Liver (tissue), 9 donors: ENCODE results near the gene CBFA2T2. TPM values are rescaled to one million over a fixed set of nuclear protein-coding genes. Genes with fewer than 3 reads are reported as not detected.

Source experiments
- DNase-seq: peaks from one replicate; pipeline ENCODE4 v3.0.0-alpha.2; 2017; ENCODE audit warnings: low spot score
- H3K27ac ChIP-seq, 2 donors: one replicate each; pipeline ENCODE4 v1.7.0; 2013; ENCODE audit warnings: inconsistent platforms in 2 of 2, low read length in 2 of 2, control low read depth in 1 of 2, low read depth in 1 of 2, mild to moderate bottlenecking in 1 of 2
- H3K27me3 ChIP-seq, 4 donors: one replicate each; pipeline versions ENCODE4 v1.6.1 to v1.7.0; 2013; ENCODE audit warnings: low read length in 3 of 4, inconsistent platforms in 1 of 4, mild to moderate bottlenecking in 1 of 4, moderate library complexity in 1 of 4; ENCODE audit not compliant: control insufficient read depth in 4 of 4, insufficient read depth in 4 of 4
- H3K36me3 ChIP-seq, 4 donors: one replicate each; pipeline versions ENCODE4 v1.6.1 to v1.7.0; 2013; ENCODE audit warnings: low read length in 3 of 4, mild to moderate bottlenecking in 3 of 4, low read depth in 1 of 4, moderate library complexity in 1 of 4; ENCODE audit not compliant: control insufficient read depth in 4 of 4, insufficient read depth in 3 of 4
- H3K4me1 ChIP-seq, 4 donors: one replicate each; pipeline versions ENCODE4 v1.6.1 to v1.7.0; 2013; ENCODE audit warnings: low read length in 3 of 4, mild to moderate bottlenecking in 3 of 4, moderate library complexity in 1 of 4; ENCODE audit not compliant: control insufficient read depth in 4 of 4, insufficient read depth in 4 of 4
- H3K4me3 ChIP-seq, 3 donors: one replicate each; pipeline versions ENCODE4 v1.6.1 to v1.7.0; 2013; ENCODE audit warnings: low read length in 3 of 3, control low read depth in 1 of 3, low read depth in 1 of 3, mild to moderate bottlenecking in 1 of 3
- H3K9ac ChIP-seq, 2 donors: one replicate each; pipeline ENCODE4 v1.7.0; 2013; ENCODE audit warnings: low read length in 2 of 2, mild to moderate bottlenecking in 2 of 2, moderate library complexity in 2 of 2, control low read depth in 1 of 2, low read depth in 1 of 2
- H3K9me3 ChIP-seq, 4 donors: one replicate each; pipeline versions ENCODE4 v1.6.1 to v1.7.0; 2013; ENCODE audit warnings: low read length in 3 of 4; ENCODE audit not compliant: control insufficient read depth in 4 of 4
- EGR1 ChIP-seq, 2 donors: IDR thresholded peaks; 2 replicates each; pipeline ENCODE4 v1.6.1; 2016 to 2018; ENCODE audit warnings: antibody characterized with exemption in 2 of 2, low read depth in 2 of 2
- FOXA1 ChIP-seq: IDR thresholded peaks from 2 replicates; pipeline ENCODE4 v1.6.1; 2016; ENCODE audit warnings: antibody characterized with exemption
- FOXA2 ChIP-seq: IDR thresholded peaks from 2 replicates; pipeline ENCODE4 v1.6.1; 2016; ENCODE audit warnings: antibody characterized with exemption
- GABPA ChIP-seq, 2 donors: IDR thresholded peaks in 1 of 2; conservative IDR thresholded peaks in 1 of 2; 2 replicates each; pipeline ENCODE4 v1.6.1; 2016; ENCODE audit warnings: antibody characterized with exemption in 2 of 2, mild to moderate bottlenecking in 1 of 2, moderate library complexity in 1 of 2
- HNF4A ChIP-seq, 2 donors: conservative IDR thresholded peaks; 2 replicates each; pipeline ENCODE4 v1.6.1; 2016; ENCODE audit warnings: antibody characterized with exemption in 2 of 2, mild to moderate bottlenecking in 2 of 2
- JUND ChIP-seq, 2 donors: IDR thresholded peaks; 2 replicates each; pipeline ENCODE4 v1.6.1; 2016; ENCODE audit warnings: antibody characterized with exemption in 2 of 2
- NR2F2 ChIP-seq: IDR thresholded peaks from 2 replicates; pipeline ENCODE4 v1.6.1; 2016; ENCODE audit warnings: antibody characterized with exemption
- RAD21 ChIP-seq, 2 donors: IDR thresholded peaks; 2 replicates each; pipeline ENCODE4 v1.6.1; 2016; ENCODE audit warnings: antibody characterized with exemption in 2 of 2, mild to moderate bottlenecking in 2 of 2
- RXRA ChIP-seq, 2 donors: IDR thresholded peaks; 2 replicates each; pipeline ENCODE4 v1.6.1; 2017 to 2018; ENCODE audit warnings: antibody characterized with exemption in 2 of 2, mild to moderate bottlenecking in 1 of 2
- SP1 ChIP-seq: IDR thresholded peaks from 2 replicates; pipeline ENCODE4 v1.6.1; 2018; ENCODE audit warnings: antibody characterized with exemption, mild to moderate bottlenecking
- TAF1 ChIP-seq: conservative IDR thresholded peaks from 2 replicates; pipeline ENCODE4 v1.6.1; 2016; ENCODE audit warnings: antibody characterized with exemption, mild to moderate bottlenecking
- YY1 ChIP-seq: IDR thresholded peaks from 2 replicates; pipeline ENCODE4 v1.6.1; 2016; ENCODE audit warnings: antibody characterized with exemption, mild to moderate bottlenecking
- WGBS: extraction: QIAGEN DNeasy Blood & Tissue Kit; methylation state at CpG from one replicate; pipeline ENCODE4 v1.1.7; 2013; 5-methylcytosine and 5-hydroxymethylcytosine counted together
- polyA plus RNA-seq, 2 donors: library from polyadenylated mRNA; stranded (reverse) in 1 of 2; unstranded in 1 of 2; fragments of 200-250 nt in 1 of 2; fragments of >200 nt in 1 of 2; fragmentation: Nextera tagmentation in 1 of 2; extraction: Ambion mirVana in 1 of 2; gene quantifications; one replicate each; pipeline versions ENCODE4 v1.2.1 to v1.2.3, GENCODE V29; 2013 to 2015
- total RNA-seq, 2 donors: library from RNA; depleted of rRNA; stranded (reverse); fragments of >200 nt; gene quantifications; one replicate each; pipeline ENCODE4 v1.2.3, GENCODE V29; 2014
- TF ChIP-seq, protein P1 (sequence below): IDR thresholded peaks from 2 replicates; pipeline ENCODE4 v1.6.1; 2016; ENCODE audit warnings: antibody characterized with exemption
- TF ChIP-seq, protein P2 (sequence below): IDR thresholded peaks from 2 replicates; pipeline ENCODE4 v1.6.1; 2016; ENCODE audit warnings: antibody characterized with exemption
- TF ChIP-seq, protein P3 (sequence below): IDR thresholded peaks from 2 replicates; pipeline ENCODE4 v1.6.1; 2016; ENCODE audit warnings: antibody characterized with exemption, mild to moderate bottlenecking
- TF ChIP-seq, protein P4 (sequence below): fragments of 150-350 bp; IDR thresholded peaks from 2 replicates; pipeline ENCODE4 v1.5.1; 2017; ENCODE audit warnings: improper control_type of control experiment, low read depth, low read length; ENCODE audit not compliant: missing input control
- donor health status: healthy.
- donor health status: healthy.
- donor health status: healthy.
- donor health status: healthy.
- donor health status: healthy.

CBFA2T2 gene
- total and polyA plus RNA-seq, 4 donors = 2.0 to 5.5 (median 5.3) TPM

DNA sequence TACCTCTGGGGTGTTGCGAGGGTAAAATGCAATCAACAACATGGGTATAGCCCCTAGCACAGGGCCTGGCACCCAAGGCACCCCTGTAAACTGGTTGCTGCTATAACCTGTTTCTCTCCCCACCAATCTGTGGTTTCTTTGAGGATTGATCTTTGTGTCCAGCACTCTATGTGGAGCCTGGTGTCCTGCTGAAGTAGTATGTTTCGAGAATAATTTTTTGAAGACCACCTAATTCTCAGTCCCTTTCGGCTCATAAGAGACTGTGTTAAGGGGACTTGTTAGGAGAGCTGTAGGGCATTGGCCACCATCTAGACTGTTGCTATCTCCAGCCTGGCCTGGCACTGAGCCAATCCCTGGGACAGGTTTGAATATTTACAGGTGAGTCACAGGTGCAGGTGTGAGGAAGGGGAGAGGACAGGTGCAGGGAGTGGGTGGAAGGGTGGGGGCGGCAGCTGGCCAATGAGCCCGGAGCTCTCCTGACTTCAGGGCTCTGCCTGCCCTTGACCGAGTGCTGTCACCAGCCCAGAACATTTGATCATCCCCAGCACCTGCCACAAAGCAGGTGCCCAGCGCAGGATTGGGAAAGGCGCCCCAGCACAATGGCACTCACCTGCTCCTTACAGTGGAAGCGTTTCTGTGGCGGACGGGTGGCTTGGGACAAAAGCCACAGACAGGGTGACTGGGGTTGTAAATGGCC is 164.2 kb downstream of the CBFA2T2 start:
- Histone ChIP-seq H3K27me3 (no peaks in the 10 kb centered on the region), H3K4me1 (peaks cover 0 to 10% (median 9%) of the 10 kb centered on the region in 4 donors), H3K36me3 (peaks cover 0 to 1% (median under 1%) of the 10 kb centered on the region in 4 donors), H3K9me3 (no peaks in the 10 kb centered on the region), H3K9ac (no peak overlapping the region), H3K27ac (no peak overlapping the region), H3K4me3 (no peak overlapping the region)
- 81% methylated on average over 11 of the region's 11 CpGs for WGBS
- no peak for DNase-seq
- TF ChIP-seq RXRA (IDR thresholded peaks at IDR 0.05) = no peak
- TF ChIP-seq, protein P1, sequence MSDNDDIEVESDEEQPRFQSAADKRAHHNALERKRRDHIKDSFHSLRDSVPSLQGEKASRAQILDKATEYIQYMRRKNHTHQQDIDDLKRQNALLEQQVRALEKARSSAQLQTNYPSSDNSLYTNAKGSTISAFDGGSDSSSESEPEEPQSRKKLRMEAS = no peak
- TF ChIP-seq, protein P2, sequence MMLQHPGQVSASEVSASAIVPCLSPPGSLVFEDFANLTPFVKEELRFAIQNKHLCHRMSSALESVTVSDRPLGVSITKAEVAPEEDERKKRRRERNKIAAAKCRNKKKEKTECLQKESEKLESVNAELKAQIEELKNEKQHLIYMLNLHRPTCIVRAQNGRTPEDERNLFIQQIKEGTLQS = no peak
- TF ChIP-seq EGR1 (IDR thresholded peaks at IDR 0.05; ENCODE audit: low read depth in 2 of 2) = no peak
- TF ChIP-seq HNF4A (conservative IDR thresholded peaks at IDR 0.05) = no peak
- no peak for TF ChIP-seq RAD21 (IDR thresholded peaks at IDR 0.05)
- TF ChIP-seq, protein P3, sequence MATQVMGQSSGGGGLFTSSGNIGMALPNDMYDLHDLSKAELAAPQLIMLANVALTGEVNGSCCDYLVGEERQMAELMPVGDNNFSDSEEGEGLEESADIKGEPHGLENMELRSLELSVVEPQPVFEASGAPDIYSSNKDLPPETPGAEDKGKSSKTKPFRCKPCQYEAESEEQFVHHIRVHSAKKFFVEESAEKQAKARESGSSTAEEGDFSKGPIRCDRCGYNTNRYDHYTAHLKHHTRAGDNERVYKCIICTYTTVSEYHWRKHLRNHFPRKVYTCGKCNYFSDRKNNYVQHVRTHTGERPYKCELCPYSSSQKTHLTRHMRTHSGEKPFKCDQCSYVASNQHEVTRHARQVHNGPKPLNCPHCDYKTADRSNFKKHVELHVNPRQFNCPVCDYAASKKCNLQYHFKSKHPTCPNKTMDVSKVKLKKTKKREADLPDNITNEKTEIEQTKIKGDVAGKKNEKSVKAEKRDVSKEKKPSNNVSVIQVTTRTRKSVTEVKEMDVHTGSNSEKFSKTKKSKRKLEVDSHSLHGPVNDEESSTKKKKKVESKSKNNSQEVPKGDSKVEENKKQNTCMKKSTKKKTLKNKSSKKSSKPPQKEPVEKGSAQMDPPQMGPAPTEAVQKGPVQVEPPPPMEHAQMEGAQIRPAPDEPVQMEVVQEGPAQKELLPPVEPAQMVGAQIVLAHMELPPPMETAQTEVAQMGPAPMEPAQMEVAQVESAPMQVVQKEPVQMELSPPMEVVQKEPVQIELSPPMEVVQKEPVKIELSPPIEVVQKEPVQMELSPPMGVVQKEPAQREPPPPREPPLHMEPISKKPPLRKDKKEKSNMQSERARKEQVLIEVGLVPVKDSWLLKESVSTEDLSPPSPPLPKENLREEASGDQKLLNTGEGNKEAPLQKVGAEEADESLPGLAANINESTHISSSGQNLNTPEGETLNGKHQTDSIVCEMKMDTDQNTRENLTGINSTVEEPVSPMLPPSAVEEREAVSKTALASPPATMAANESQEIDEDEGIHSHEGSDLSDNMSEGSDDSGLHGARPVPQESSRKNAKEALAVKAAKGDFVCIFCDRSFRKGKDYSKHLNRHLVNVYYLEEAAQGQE = no peak
- TF ChIP-seq GABPA (IDR thresholded peaks at IDR 0.05 in 1 of 2, conservative IDR thresholded peaks at IDR 0.05 in 1 of 2) = no peak
- TF ChIP-seq, protein P4, sequence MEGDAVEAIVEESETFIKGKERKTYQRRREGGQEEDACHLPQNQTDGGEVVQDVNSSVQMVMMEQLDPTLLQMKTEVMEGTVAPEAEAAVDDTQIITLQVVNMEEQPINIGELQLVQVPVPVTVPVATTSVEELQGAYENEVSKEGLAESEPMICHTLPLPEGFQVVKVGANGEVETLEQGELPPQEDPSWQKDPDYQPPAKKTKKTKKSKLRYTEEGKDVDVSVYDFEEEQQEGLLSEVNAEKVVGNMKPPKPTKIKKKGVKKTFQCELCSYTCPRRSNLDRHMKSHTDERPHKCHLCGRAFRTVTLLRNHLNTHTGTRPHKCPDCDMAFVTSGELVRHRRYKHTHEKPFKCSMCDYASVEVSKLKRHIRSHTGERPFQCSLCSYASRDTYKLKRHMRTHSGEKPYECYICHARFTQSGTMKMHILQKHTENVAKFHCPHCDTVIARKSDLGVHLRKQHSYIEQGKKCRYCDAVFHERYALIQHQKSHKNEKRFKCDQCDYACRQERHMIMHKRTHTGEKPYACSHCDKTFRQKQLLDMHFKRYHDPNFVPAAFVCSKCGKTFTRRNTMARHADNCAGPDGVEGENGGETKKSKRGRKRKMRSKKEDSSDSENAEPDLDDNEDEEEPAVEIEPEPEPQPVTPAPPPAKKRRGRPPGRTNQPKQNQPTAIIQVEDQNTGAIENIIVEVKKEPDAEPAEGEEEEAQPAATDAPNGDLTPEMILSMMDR = no peak
- TF ChIP-seq YY1 = no peak
- TF ChIP-seq FOXA1 = no peak
- no peak for TF ChIP-seq TAF1
- TF ChIP-seq FOXA2 = no peak
- TF ChIP-seq JUND (IDR thresholded peaks at IDR 0.05) = no peak
- TF ChIP-seq NR2F2 = no peak
- no peak for TF ChIP-seq SP1

DNA sequence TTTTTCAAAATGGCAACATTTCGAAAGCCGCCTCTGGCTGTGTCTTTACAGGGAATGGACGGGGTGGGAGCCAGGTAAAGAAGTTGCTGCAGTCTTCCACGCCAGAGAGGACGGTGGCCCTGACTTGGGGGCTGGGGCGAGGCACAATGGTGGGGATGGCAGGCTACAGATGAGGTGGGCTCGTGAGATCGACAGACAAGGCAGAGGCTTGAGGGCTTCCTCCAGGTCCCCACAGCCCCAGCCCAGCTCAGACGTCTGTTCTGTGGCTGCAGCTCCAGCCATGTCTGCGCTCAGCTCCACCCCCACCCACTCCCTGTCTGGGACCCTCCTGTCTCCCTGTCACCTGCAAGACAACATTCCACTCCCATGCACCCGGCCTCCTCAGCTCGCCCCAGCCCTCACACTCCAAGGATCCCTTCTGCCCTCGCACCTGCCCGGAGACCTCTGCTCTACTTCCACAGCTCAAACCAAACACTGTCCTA is 164.8 kb downstream of the CBFA2T2 start:
- 77% methylated on average over 14 of the region's 14 CpGs for WGBS
- Histone ChIP-seq H3K36me3 (peaks cover 0 to 2% (median under 1%) of the 10 kb centered on the region in 4 donors), H3K4me1 (peaks cover 0 to 10% (median 8%) of the 10 kb centered on the region in 4 donors), H3K9ac (no peak overlapping the region), H3K9me3 (no peaks in the 10 kb centered on the region), H3K27me3 (no peaks in the 10 kb centered on the region), H3K4me3 (no peak overlapping the region), H3K27ac (no peak overlapping the region)
- no peak for DNase-seq
- no peak for TF ChIP-seq NR2F2
- TF ChIP-seq, protein P2 = no peak
- no peak for TF ChIP-seq SP1
